ENCODE results near the gene PIGC. TPM values are rescaled to one million over a fixed set of nuclear protein-coding genes. Genes with fewer than 3 reads are reported as not detected.

PIGC gene
- total and polyA plus RNA-seq, 10 of the 15 experiments (the other 5 are each of a cell fraction or from before 2014, with no cell fraction given): 11.0 to 37.3 (median 19.6) TPM

- TF ChIP-seq, protein P1, sequence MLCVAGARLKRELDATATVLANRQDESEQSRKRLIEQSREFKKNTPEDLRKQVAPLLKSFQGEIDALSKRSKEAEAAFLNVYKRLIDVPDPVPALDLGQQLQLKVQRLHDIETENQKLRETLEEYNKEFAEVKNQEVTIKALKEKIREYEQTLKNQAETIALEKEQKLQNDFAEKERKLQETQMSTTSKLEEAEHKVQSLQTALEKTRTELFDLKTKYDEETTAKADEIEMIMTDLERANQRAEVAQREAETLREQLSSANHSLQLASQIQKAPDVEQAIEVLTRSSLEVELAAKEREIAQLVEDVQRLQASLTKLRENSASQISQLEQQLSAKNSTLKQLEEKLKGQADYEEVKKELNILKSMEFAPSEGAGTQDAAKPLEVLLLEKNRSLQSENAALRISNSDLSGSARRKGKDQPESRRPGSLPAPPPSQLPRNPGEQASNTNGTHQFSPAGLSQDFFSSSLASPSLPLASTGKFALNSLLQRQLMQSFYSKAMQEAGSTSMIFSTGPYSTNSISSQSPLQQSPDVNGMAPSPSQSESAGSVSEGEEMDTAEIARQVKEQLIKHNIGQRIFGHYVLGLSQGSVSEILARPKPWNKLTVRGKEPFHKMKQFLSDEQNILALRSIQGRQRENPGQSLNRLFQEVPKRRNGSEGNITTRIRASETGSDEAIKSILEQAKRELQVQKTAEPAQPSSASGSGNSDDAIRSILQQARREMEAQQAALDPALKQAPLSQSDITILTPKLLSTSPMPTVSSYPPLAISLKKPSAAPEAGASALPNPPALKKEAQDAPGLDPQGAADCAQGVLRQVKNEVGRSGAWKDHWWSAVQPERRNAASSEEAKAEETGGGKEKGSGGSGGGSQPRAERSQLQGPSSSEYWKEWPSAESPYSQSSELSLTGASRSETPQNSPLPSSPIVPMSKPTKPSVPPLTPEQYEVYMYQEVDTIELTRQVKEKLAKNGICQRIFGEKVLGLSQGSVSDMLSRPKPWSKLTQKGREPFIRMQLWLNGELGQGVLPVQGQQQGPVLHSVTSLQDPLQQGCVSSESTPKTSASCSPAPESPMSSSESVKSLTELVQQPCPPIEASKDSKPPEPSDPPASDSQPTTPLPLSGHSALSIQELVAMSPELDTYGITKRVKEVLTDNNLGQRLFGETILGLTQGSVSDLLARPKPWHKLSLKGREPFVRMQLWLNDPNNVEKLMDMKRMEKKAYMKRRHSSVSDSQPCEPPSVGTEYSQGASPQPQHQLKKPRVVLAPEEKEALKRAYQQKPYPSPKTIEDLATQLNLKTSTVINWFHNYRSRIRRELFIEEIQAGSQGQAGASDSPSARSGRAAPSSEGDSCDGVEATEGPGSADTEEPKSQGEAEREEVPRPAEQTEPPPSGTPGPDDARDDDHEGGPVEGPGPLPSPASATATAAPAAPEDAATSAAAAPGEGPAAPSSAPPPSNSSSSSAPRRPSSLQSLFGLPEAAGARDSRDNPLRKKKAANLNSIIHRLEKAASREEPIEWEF (IDR thresholded peaks at IDR 0.05; ENCODE audit: insufficient replicate concordance, low read depth, low read length): no peak
- TF ChIP-seq CBFB (IDR thresholded peaks at IDR 0.05; ENCODE audit: low read depth) (no peak), POU2F2 (IDR thresholded peaks at IDR 0.05; ENCODE audit: borderline replicate concordance, low read depth, low read length) (no peak), SMAD5 (IDR thresholded peaks at IDR 0.05; ENCODE audit: low read depth) (no peak), PML (IDR thresholded peaks at IDR 0.05; ENCODE audit: low read length) (no peak), SUZ12 (IDR thresholded peaks at IDR 0.05; ENCODE audit: unreplicated experiment) (no peak), CREB1 (IDR thresholded peaks at IDR 0.05; ENCODE audit: low read depth) (no peak), SREBF2 (IDR thresholded peaks at IDR 0.05; ENCODE audit: low read length) (no peak)
- TF ChIP-seq, protein P2, sequence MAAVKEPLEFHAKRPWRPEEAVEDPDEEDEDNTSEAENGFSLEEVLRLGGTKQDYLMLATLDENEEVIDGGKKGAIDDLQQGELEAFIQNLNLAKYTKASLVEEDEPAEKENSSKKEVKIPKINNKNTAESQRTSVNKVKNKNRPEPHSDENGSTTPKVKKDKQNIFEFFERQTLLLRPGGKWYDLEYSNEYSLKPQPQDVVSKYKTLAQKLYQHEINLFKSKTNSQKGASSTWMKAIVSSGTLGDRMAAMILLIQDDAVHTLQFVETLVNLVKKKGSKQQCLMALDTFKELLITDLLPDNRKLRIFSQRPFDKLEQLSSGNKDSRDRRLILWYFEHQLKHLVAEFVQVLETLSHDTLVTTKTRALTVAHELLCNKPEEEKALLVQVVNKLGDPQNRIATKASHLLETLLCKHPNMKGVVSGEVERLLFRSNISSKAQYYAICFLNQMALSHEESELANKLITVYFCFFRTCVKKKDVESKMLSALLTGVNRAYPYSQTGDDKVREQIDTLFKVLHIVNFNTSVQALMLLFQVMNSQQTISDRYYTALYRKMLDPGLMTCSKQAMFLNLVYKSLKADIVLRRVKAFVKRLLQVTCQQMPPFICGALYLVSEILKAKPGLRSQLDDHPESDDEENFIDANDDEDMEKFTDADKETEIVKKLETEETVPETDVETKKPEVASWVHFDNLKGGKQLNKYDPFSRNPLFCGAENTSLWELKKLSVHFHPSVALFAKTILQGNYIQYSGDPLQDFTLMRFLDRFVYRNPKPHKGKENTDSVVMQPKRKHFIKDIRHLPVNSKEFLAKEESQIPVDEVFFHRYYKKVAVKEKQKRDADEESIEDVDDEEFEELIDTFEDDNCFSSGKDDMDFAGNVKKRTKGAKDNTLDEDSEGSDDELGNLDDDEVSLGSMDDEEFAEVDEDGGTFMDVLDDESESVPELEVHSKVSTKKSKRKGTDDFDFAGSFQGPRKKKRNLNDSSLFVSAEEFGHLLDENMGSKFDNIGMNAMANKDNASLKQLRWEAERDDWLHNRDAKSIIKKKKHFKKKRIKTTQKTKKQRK (IDR thresholded peaks at IDR 0.05; ENCODE audit: low read depth, low read length): no peak
- TF ChIP-seq, protein P3, sequence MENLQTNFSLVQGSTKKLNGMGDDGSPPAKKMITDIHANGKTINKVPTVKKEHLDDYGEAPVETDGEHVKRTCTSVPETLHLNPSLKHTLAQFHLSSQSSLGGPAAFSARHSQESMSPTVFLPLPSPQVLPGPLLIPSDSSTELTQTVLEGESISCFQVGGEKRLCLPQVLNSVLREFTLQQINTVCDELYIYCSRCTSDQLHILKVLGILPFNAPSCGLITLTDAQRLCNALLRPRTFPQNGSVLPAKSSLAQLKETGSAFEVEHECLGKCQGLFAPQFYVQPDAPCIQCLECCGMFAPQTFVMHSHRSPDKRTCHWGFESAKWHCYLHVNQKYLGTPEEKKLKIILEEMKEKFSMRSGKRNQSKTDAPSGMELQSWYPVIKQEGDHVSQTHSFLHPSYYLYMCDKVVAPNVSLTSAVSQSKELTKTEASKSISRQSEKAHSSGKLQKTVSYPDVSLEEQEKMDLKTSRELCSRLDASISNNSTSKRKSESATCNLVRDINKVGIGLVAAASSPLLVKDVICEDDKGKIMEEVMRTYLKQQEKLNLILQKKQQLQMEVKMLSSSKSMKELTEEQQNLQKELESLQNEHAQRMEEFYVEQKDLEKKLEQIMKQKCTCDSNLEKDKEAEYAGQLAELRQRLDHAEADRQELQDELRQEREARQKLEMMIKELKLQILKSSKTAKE (IDR thresholded peaks at IDR 0.05; ENCODE audit: low read depth, poor library complexity, severe bottlenecking): no peak
Observed at GRCh38 chr1:172405912-172406311, 38.0 kb downstream of the PIGC start (continued).

All from GM12878 (cell line).